HepG2 (cell line): ENCODE measurements around the gene CROCC. TPM values are rescaled to one million over a fixed set of nuclear protein-coding genes. Genes with fewer than 3 reads are reported as not detected.

Experiments used
- ATAC-seq: fragments of 200-7000 bp; cut with Tn5 transposase; 3 replicates; pipeline ENCODE4 v1.9.1; 2020; ENCODE audit warnings: mild to moderate bottlenecking, moderate library complexity
- BruUV-seq: library from RNA; stranded (reverse); fragments of 400-500 nt; replicated peaks from 2 replicates; lab custom pipeline; 2021; lab: Mats Ljungman, UMichigan
- CTCF ChIA-PET: fragments of 300-600 bp; formaldehyde crosslinking; extraction: SDS; loops from one replicate; lab custom pipeline; 2021; ENCODE audit warnings: low total read pairs, inconsistent platforms, low intra/inter-chr PET ratio; lab: Yijun Ruan, JAX
- POLR2A ChIA-PET: fragments of 350-600 bp; sonication (Branson Sonifier 250); formaldehyde crosslinking; loops from one replicate; lab custom pipeline; 2020; ENCODE audit warnings: antibody characterized with exemption, inconsistent platforms; lab: Yijun Ruan, JAX
- DNase-seq: peaks from one replicate; pipeline ENCODE4 v3.0.0-alpha.2; 2015; ENCODE audit warnings: low spot score
- FAIRE-seq: peaks from 3 replicates; lab custom pipeline; 2011; peaks lifted over from hg19 to GRCh38; lab: Jason Lieb, UNC
- H2AFZ ChIP-seq: one replicate; pipeline ENCODE4 v1.6.1; 2011; ENCODE audit warnings: low read length, inconsistent platforms
- H3K27ac ChIP-seq: fragments of 300-600 bp; 3 replicates; pipeline ENCODE4 v1.8.0; 2011; ENCODE audit warnings: mixed run types, mild to moderate bottlenecking, mixed read lengths, low read length, inconsistent platforms; ENCODE audit not compliant: insufficient read depth; ENCODE audit errors: extremely low read length
- H3K27me3 ChIP-seq, 2 experiments: fragments of 200-600 bp in 1 of 2; 2 replicates in 1 of 2; 3 replicates in 1 of 2; pipeline versions ENCODE4 v1.6.0 to v1.8.0; 2011; ENCODE audit warnings: low read length in 2 of 2, mild to moderate bottlenecking in 2 of 2, moderate library complexity in 2 of 2, inconsistent platforms in 1 of 2; ENCODE audit not compliant: insufficient read depth in 2 of 2, control insufficient read depth in 1 of 2
- H3K36me3 ChIP-seq, 2 experiments: fragments of 200-600 bp in 1 of 2; replicated peaks in 1 of 2; 2 replicates in 1 of 2; 3 replicates in 1 of 2; pipeline versions ENCODE4 v1.5.1 to v1.8.0; 2011; ENCODE audit warnings: low read length in 2 of 2, inconsistent platforms in 1 of 2; ENCODE audit not compliant: insufficient read depth in 2 of 2, control insufficient read depth in 1 of 2
- H3K4me1 ChIP-seq: 2 replicates; pipeline ENCODE4 v1.5.1; 2012; ENCODE audit warnings: low read length, inconsistent platforms; ENCODE audit not compliant: insufficient read depth
- H3K4me2 ChIP-seq: 2 replicates; pipeline ENCODE4 v1.6.0; 2011; ENCODE audit warnings: low read depth, low read length, inconsistent platforms
- H3K4me3 ChIP-seq, 3 experiments: fragments of 200-600 bp in 1 of 3; sonication (generic), shearing (Covaris generic) in 1 of 3; replicated peaks in 1 of 3; 2 replicates each; pipeline ENCODE4 v1.5.1; 2011 to 2016; ENCODE audit warnings: low read length in 3 of 3, inconsistent platforms in 2 of 3, low read depth in 2 of 3, mild to moderate bottlenecking in 2 of 3, control low read depth in 1 of 3, mixed read lengths in 1 of 3; ENCODE audit not compliant: insufficient read depth in 1 of 3
- H3K79me2 ChIP-seq: one replicate; pipeline ENCODE4 v1.6.1; 2011; ENCODE audit warnings: low read length, inconsistent platforms; ENCODE audit not compliant: insufficient read depth
- H3K9ac ChIP-seq: 2 replicates; pipeline ENCODE4 v1.6.0; 2011; ENCODE audit warnings: mild to moderate bottlenecking, low read depth, low read length, inconsistent platforms; ENCODE audit not compliant: insufficient read depth
- H3K9me3 ChIP-seq: 2 replicates; pipeline ENCODE4 v1.5.1; 2012; ENCODE audit warnings: mild to moderate bottlenecking, low read length
- H4K20me1 ChIP-seq: 2 replicates; pipeline ENCODE4 v1.6.0; 2011; ENCODE audit warnings: inconsistent platforms, mild to moderate bottlenecking, low read length, moderate library complexity; ENCODE audit not compliant: insufficient read depth
- CBX1 ChIP-seq: IDR thresholded peaks from one replicate; pipeline ENCODE4 v1.6.1; 2016; ENCODE audit warnings: antibody characterized with exemption, low read depth
- DR1 ChIP-seq: sonication (generic); formaldehyde crosslinking; IDR thresholded peaks from 2 replicates; pipeline ENCODE4 v1.8.0; 2021; ENCODE audit warnings: mild to moderate bottlenecking, missing genetic modification reagents, inconsistent platforms
- GABPB1 ChIP-seq: IDR thresholded peaks from 2 replicates; pipeline ENCODE4 v1.6.1; 2016; ENCODE audit warnings: mild to moderate bottlenecking, missing genetic modification reagents, moderate library complexity, missing compliant biosample characterization
- MLLT10 ChIP-seq: sonication (generic); formaldehyde crosslinking; IDR thresholded peaks from 2 replicates; pipeline ENCODE4 v1.4.0; 2020; ENCODE audit warnings: missing genetic modification reagents
- MXD3 ChIP-seq: IDR thresholded peaks from 2 replicates; pipeline ENCODE4 v1.6.1; 2016; ENCODE audit warnings: mild to moderate bottlenecking, missing biosample characterization, missing genetic modification reagents
- ZFP36 ChIP-seq: fragments of 150-350 bp; IDR thresholded peaks from 2 replicates; pipeline ENCODE4 v1.6.1; 2018; ENCODE audit warnings: borderline replicate concordance, low read length, low read depth; ENCODE audit not compliant: partially characterized antibody
- ZNF335 ChIP-seq: sonication (generic); formaldehyde crosslinking; IDR thresholded peaks from 2 replicates; pipeline ENCODE4 v1.4.0; 2020; ENCODE audit warnings: missing genetic modification reagents
- ZNF362 ChIP-seq: sonication (generic); formaldehyde crosslinking; IDR thresholded peaks from 2 replicates; pipeline ENCODE4 v1.4.0; 2020; ENCODE audit warnings: missing genetic modification reagents, mild to moderate bottlenecking, borderline replicate concordance
- ZNF432 ChIP-seq: sonication (generic); formaldehyde crosslinking; IDR thresholded peaks from 2 replicates; pipeline ENCODE4 v1.5.0; 2020; ENCODE audit warnings: missing genetic modification reagents, mild to moderate bottlenecking, borderline replicate concordance
- ZNF460 ChIP-seq: sonication (generic); formaldehyde crosslinking; IDR thresholded peaks from 2 replicates; pipeline ENCODE4 v1.5.1; 2020; ENCODE audit warnings: missing genetic modification reagents, mild to moderate bottlenecking, borderline replicate concordance
- ZNF772 ChIP-seq: sonication (generic); formaldehyde crosslinking; IDR thresholded peaks from 2 replicates; pipeline ENCODE4 v1.5.0; 2020; ENCODE audit warnings: mild to moderate bottlenecking, missing genetic modification reagents
- WGBS: methylation state at CpG from one replicate; pipeline ENCODE4 v1.1.6; 2017; ENCODE audit warnings: low lambda C conversion rate; 5-methylcytosine and 5-hydroxymethylcytosine counted together
- in situ Hi-C: cut with HindIII; loops from 2 replicates; pipeline ENCODE4 v1.10.0; 2017; ENCODE audit warnings: low pct_unique_long_range_greater_than_20kb; ENCODE audit not compliant: extremely low pct_ligation_motif_present
- intact Hi-C: fragments of 100-400 bp; cut with micrococcal nuclease; formaldehyde crosslinking; loops from one replicate; pipeline ENCODE4 v1.10.0; 2022; ENCODE audit not compliant: unreplicated experiment
- polyA plus RNA-seq, 8 experiments: library from polyadenylated mRNA; depleted of rRNA in 3 of 8; stranded (reverse) in 7 of 8; unstranded in 1 of 8; fragments of >200 nt; fragmentation: Illumina TruSeq in 4 of 8; extraction: Trizol in 4 of 8; gene quantifications; 2 replicates each; pipeline versions ENCODE4 v1.2.1 to v1.2.3, GENCODE V29; 2011 to 2016; ENCODE audit warnings: low read depth in 4 of 8, missing spikeins in 1 of 8, mixed read lengths in 1 of 8; ENCODE audit not compliant: insufficient read depth in 1 of 8
- total RNA-seq, 5 experiments: library from RNA; depleted of rRNA; stranded (reverse); fragments of >200 nt; fragmentation: Illumina TruSeq; extraction: Trizol; gene quantifications; 2 replicates each; pipeline ENCODE4 v1.2.3, GENCODE V29; 2016; ENCODE audit warnings: low read depth in 1 of 5

The CROCC gene
- total and polyA plus RNA-seq, 2 of the 13 experiments (the other 11 are each of a cell fraction or from before 2014, with no cell fraction given): 7.8 to 15.5 TPM

GRCh38 chr1:16954579-16954978, 32.8 kb downstream of the CROCC start:
- in situ Hi-C loops: loop anchor here (25.0 kb wide), 1 partner anchor 283 kb away; the partner anchor contains the start of gene PADI3
- intact Hi-C loops: no loop called here
- no peak for FAIRE-seq

GRCh38 chr1:16955186-16955585, 33.5 kb downstream of the CROCC start:
- no peak for TF ChIP-seq ZNF460 (CRISPR knock-in tag)
- no peak for TF ChIP-seq ZNF432 (CRISPR knock-in tag)
- BruUV-seq: no TSS peak
- in situ Hi-C loops: loop anchor here (5.0 to 25.0 kb wide), 2 partner anchors 92 to 282 kb away; partner anchors contain the start of gene PADI3

More at GRCh38 chr1:16954579-16954978, 32.8 kb downstream of the CROCC start:
- H3K79me2 ChIP-seq: no peaks in the 10 kb centered on the region
- no peaks in the 10 kb centered on the region for H4K20me1 ChIP-seq
- peaks cover 0 to 1% of the 10 kb centered on the region in 2 experiments; a peak in 2 of 5 replicates for H3K27me3 ChIP-seq
- ChIA-PET CTCF (no interaction called here), POLR2A (no interaction called here)
- no peak overlapping the region for H2AFZ ChIP-seq
- BruUV-seq: no TSS peak
- DNase-seq (no peak), ATAC-seq (no peak)
- no peak overlapping the region for H3K4me2 ChIP-seq
- H3K4me1 ChIP-seq: peaks cover 9% of the 10 kb centered on the region
- no peak overlapping the region for H3K4me3 ChIP-seq
- no peak overlapping the region for H3K27ac ChIP-seq
- WGBS: no CpG with 5 or more reads among the region's 18 CpGs
- no peak overlapping the region for H3K9ac ChIP-seq
- H3K9me3 ChIP-seq: no peaks in the 10 kb centered on the region
- no peak for TF ChIP-seq GABPB1 (CRISPR knock-in tag)
- TF ChIP-seq ZNF772 (CRISPR knock-in tag): no peak
- no peak for TF ChIP-seq DR1 (CRISPR knock-in tag)
- no peak for TF ChIP-seq ZFP36
- TF ChIP-seq CBX1: no peak
- TF ChIP-seq MXD3 (CRISPR knock-in tag): no peak
- TF ChIP-seq MLLT10 (CRISPR knock-in tag): no peak
- TF ChIP-seq ZNF335 (CRISPR knock-in tag): no peak
- no peak for TF ChIP-seq ZNF362 (CRISPR knock-in tag)
- TF ChIP-seq, all 625 proteins: peak for 0
- H3K36me3 ChIP-seq: no peaks in the 10 kb centered on the region

More at GRCh38 chr1:16955186-16955585, 33.5 kb downstream of the CROCC start:
- intact Hi-C loops: no loop called here
- Histone ChIP-seq H3K4me3 (no peak overlapping the region), H4K20me1 (no peaks in the 10 kb centered on the region), H3K36me3 (no peaks in the 10 kb centered on the region), H3K4me1 (peaks cover 13% of the 10 kb centered on the region), H3K27ac (no peak overlapping the region), H3K79me2 (no peaks in the 10 kb centered on the region), H3K9ac (no peak overlapping the region), H3K4me2 (no peak overlapping the region), H3K9me3 (no peaks in the 10 kb centered on the region), H3K27me3 (peaks cover 0 to 1% of the 10 kb centered on the region in 2 experiments; a peak in 2 of 5 replicates), H2AFZ (no peak overlapping the region)
- ChIA-PET CTCF (no interaction called here), POLR2A (no interaction called here)
- no peak for FAIRE-seq
- no peak for DNase-seq
- WGBS: 83% methylated on average over 24 of the region's 25 CpGs
- no peak for ATAC-seq
